Smooth muscle cell (in vitro differentiated cells): Measurements from ENCODE around the gene ATP6AP1. TPM values are rescaled to one million over a fixed set of nuclear protein-coding genes. Genes with fewer than 3 reads are reported as not detected.

Source experiments
- DNase-seq: peaks from one replicate; lab custom pipeline; 2025; ENCODE audit not compliant: unreplicated experiment; lab: John Stamatoyannopoulos, UW
- H2AFZ ChIP-seq: fragments of 200-600 bp; sonication (generic); 2 replicates; pipeline ENCODE4 v1.6.0; 2016; ENCODE audit warnings: antibody characterized with exemption, low read depth, mild to moderate bottlenecking
- H3F3A ChIP-seq: fragments of 200-600 bp; sonication (generic); 2 replicates; pipeline ENCODE4 v1.6.0; 2017; ENCODE audit warnings: antibody characterized with exemption, low read depth
- H3K27ac ChIP-seq: fragments of 200-600 bp; sonication (generic); 2 replicates; pipeline ENCODE4 v1.5.1; 2016; ENCODE audit warnings: low read depth, mild to moderate bottlenecking
- H3K27me3 ChIP-seq: fragments of 200-600 bp; sonication (generic); 2 replicates; pipeline ENCODE4 v1.6.1; 2016; ENCODE audit warnings: low read depth, mild to moderate bottlenecking
- H3K36me3 ChIP-seq: fragments of 200-600 bp; sonication (generic); 2 replicates; pipeline ENCODE4 v1.5.1; 2016; ENCODE audit warnings: low read depth
- H3K4me1 ChIP-seq: fragments of 200-600 bp; sonication (generic); 2 replicates; pipeline ENCODE4 v1.5.1; 2016; ENCODE audit warnings: low read depth
- H3K4me2 ChIP-seq: fragments of 200-600 bp; sonication (generic); 2 replicates; pipeline ENCODE4 v1.6.0; 2016; ENCODE audit warnings: mild to moderate bottlenecking
- H3K4me3 ChIP-seq: fragments of 200-600 bp; sonication (generic); 2 replicates; pipeline ENCODE4 v1.5.1; 2016; ENCODE audit warnings: mild to moderate bottlenecking
- H3K79me2 ChIP-seq: fragments of 200-600 bp; sonication (generic); 2 replicates; pipeline ENCODE4 v1.6.0; 2016; ENCODE audit warnings: low read depth, mild to moderate bottlenecking
- H3K9ac ChIP-seq: fragments of 200-600 bp; sonication (generic); 2 replicates; pipeline ENCODE4 v1.6.0; 2016; ENCODE audit warnings: low read depth
- H3K9me3 ChIP-seq: fragments of 200-600 bp; sonication (generic); replicated peaks from 2 replicates; pipeline ENCODE4 v1.5.1; 2016; ENCODE audit warnings: low read depth
- H4K20me1 ChIP-seq: fragments of 200-600 bp; sonication (generic); 2 replicates; pipeline ENCODE4 v1.6.0; 2016; ENCODE audit warnings: low read depth
- WGBS: methylation state at CpG from one replicate; pipeline ENCODE4 v1.1.7; 2016; ENCODE audit warnings: low lambda C conversion rate; 5-methylcytosine and 5-hydroxymethylcytosine counted together
- microRNA-seq: library from miRNA; unstranded; fragments of <30 nt; microRNA quantifications from one replicate; pipeline ENCODE4, GENCODE V29; 2016; ENCODE audit warnings: borderline number of aligned reads
- polyA plus RNA-seq: library from polyadenylated mRNA; unstranded; fragments of >200 nt; fragmentation: Nextera tagmentation; extraction: Ambion mirVana; gene quantifications from 2 replicates; pipeline ENCODE4 v1.2.1, GENCODE V29; 2016
- small RNA-seq: library from RNA; depleted of rRNA; stranded (forward); fragments of <200 nt; gene quantifications from one replicate; pipeline ENCODE3, GENCODE V24; 2014
- total RNA-seq: library from RNA; depleted of rRNA; stranded (reverse); fragments of >200 nt; gene quantifications from 2 replicates; pipeline ENCODE4 v1.2.3, GENCODE V29; 2014
- TF ChIP-seq, protein P1 (sequence below): fragments of 200-600 bp; sonication (generic); IDR thresholded peaks from 2 replicates; pipeline ENCODE4 v1.5.1; 2017; ENCODE audit warnings: borderline replicate concordance, mild to moderate bottlenecking, antibody characterized with exemption; ENCODE audit not compliant: insufficient read depth, poor library complexity, severe bottlenecking

Gene ATP6AP1
- total and polyA plus RNA-seq, 2 experiments from 2014 or later: 104 to 193 TPM

DNA sequence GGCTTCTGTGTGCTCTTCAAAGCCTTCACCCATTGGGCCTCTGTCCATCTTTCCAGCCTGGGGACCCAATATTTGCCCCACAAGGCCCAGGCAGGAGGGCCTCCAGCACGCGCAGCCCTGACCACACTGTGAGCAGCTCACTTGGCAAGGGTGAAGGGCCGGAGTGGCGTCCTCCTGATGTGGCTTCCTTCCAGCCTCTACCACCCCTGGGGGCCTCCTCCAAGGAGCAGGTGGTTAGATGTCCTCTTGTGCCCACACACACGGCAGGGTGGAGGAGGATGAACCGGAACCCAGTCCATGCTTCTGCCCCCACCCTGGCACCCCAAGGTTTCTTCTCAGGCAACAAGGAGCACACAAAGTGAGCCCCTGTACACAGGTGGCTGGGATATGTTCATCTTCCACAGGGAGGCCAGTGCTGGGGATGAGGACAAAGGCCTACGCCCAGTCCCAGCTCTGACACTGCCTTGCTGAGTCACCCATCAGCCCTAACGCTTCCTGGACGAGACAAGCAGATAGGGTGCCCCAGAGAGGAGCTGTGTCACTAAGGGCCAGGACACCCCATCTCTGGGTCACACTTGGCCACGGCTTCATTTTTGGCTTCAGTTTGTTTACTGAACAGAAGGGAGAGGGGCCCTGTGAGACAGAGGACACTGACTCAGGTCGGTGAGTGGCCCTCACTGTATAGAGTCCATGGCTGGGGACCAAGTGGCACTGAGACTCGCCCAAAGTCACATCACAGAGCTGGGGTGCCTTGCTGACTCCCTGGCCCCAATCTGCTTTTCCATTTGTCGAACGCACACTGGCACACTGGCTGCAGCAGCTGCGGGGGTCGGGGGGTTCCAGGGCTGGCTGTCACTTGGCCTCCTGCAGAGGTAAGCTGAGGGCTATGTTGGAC, 56.0 kb downstream of the ATP6AP1 start:
- peak overlapping the region; percentile 2 for H3K27ac ChIP-seq
- peaks cover 12% of the 10 kb centered on the region for H3K79me2 ChIP-seq
- TF ChIP-seq, protein P1, sequence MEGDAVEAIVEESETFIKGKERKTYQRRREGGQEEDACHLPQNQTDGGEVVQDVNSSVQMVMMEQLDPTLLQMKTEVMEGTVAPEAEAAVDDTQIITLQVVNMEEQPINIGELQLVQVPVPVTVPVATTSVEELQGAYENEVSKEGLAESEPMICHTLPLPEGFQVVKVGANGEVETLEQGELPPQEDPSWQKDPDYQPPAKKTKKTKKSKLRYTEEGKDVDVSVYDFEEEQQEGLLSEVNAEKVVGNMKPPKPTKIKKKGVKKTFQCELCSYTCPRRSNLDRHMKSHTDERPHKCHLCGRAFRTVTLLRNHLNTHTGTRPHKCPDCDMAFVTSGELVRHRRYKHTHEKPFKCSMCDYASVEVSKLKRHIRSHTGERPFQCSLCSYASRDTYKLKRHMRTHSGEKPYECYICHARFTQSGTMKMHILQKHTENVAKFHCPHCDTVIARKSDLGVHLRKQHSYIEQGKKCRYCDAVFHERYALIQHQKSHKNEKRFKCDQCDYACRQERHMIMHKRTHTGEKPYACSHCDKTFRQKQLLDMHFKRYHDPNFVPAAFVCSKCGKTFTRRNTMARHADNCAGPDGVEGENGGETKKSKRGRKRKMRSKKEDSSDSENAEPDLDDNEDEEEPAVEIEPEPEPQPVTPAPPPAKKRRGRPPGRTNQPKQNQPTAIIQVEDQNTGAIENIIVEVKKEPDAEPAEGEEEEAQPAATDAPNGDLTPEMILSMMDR: no peak
- H3K9ac ChIP-seq: no peak overlapping the region
- no peaks in the 10 kb centered on the region for H4K20me1 ChIP-seq
- no peaks in the 10 kb centered on the region for H3K36me3 ChIP-seq
- WGBS: 78% methylated on average over 16 of the region's 16 CpGs
- H3K4me1 ChIP-seq: no peaks in the 10 kb centered on the region
- no peaks in the 10 kb centered on the region for H3F3A ChIP-seq
- peak overlapping the region; percentile 83 for H3K4me2 ChIP-seq
- H3K4me3 ChIP-seq: no peak overlapping the region
- H3K9me3 ChIP-seq: no peaks in the 10 kb centered on the region
- no peak for DNase-seq
- no peaks in the 10 kb centered on the region for H3K27me3 ChIP-seq
- no peak overlapping the region for H2AFZ ChIP-seq

DNA sequence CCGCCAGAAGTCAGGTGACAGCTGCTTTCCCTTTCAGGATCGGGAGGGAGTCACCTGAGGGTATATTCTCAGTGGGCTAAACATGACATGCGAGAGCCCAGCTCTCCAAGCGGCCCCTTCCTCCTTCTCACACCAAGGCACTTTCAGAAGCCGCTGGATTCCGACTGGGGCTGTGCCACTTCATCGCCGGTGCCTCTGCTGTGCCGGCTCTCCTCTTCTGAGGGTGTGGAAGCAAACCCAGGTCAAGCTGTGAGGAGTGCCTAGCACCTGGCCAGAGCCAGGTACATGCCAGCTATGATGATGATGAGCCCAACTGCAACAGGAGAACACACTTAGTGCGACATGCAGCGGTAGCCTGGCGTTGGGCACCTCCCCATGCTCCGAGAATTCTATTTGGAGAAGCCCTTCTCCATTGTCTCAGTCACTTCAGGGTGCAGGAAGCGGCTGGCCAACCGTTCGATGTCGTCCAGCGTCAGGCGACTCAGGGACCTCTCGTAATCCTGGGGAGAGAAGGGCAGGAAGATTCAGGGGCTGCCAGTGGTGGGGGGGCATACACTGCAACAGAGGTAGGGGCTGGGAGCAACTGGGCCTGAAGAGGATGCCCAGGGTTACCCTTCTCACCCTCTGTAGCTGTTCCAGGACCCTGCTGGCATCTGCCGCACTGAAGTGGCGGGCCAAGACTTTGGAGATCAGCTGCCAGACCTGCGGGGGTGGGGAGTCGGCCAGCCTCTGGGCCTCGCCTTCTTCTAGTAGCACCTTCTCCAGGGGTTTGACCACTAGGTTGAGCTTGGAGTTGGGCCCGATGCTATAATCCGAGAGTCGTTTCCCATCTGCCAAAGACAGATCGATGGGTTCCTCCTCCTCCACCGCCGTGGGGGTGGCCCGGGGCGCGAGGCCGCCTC, 56.9 kb downstream of the ATP6AP1 start:
- no peaks in the 10 kb centered on the region for H3K27me3 ChIP-seq
- no peak overlapping the region for H3K9ac ChIP-seq
- no peak for DNase-seq
- H3K9me3 ChIP-seq: no peaks in the 10 kb centered on the region
- 61% methylated on average over 34 of the region's 35 CpGs for WGBS
- H2AFZ ChIP-seq: no peak overlapping the region
- no peaks in the 10 kb centered on the region for H3F3A ChIP-seq
- H3K79me2 ChIP-seq: peaks cover 12% of the 10 kb centered on the region
- H4K20me1 ChIP-seq: no peaks in the 10 kb centered on the region
- H3K4me1 ChIP-seq: no peaks in the 10 kb centered on the region
- H3K4me2 ChIP-seq: peak overlapping the region; percentile 83
- TF ChIP-seq, protein P1: no peak
- no peaks in the 10 kb centered on the region for H3K36me3 ChIP-seq
- H3K4me3 ChIP-seq: peak overlapping the region; percentile 52
- peak overlapping the region; percentile 2 for H3K27ac ChIP-seq

DNA sequence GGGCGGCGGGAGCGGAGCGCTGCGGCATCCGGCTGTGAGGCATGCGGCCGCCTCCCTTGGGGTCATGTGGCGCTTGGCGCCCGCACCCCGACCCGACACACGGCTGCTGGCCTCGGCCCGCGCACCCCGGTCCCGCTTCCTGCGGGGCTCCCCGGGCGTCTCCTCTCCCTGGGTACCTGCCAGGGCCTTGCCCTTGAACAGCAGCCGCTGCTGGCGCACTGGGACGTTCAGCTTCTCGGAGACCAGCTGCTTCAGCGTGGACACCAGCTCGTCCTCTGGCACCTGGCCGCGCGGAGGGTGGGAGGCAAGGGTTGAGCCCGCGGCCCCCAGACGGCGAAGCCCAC, 57.5 kb downstream of the ATP6AP1 start:
- H4K20me1 ChIP-seq: no peaks in the 10 kb centered on the region
- H3K4me1 ChIP-seq: no peaks in the 10 kb centered on the region
- TF ChIP-seq, protein P1: no peak
- no peak overlapping the region for H3K9ac ChIP-seq
- no peaks in the 10 kb centered on the region for H3K9me3 ChIP-seq
- no peaks in the 10 kb centered on the region for H3K36me3 ChIP-seq
- no peaks in the 10 kb centered on the region for H3F3A ChIP-seq
- no peak for DNase-seq
- 40% methylated on average over 34 of the region's 35 CpGs for WGBS
- peak overlapping the region; percentile 52 for H3K4me3 ChIP-seq
- H3K4me2 ChIP-seq: peak overlapping the region; percentile 83
- peak overlapping the region; percentile 31 for H3K27ac ChIP-seq
- no peak overlapping the region for H2AFZ ChIP-seq
- H3K79me2 ChIP-seq: peaks cover 12% of the 10 kb centered on the region
- no peaks in the 10 kb centered on the region for H3K27me3 ChIP-seq

Small RNAs within 50 kb of the gene (microRNA-seq; reads per million reads assigned to microRNA genes)
- 21.6 reads per million, percentile 29 among the genes with 10 or more reads in this experiment for gene MIR6858

Small RNAs within 50 kb of the gene (small RNA-seq; reads per million reads assigned to genes)
- 0.21 reads per million for gene MIR6858
- gene SNORA70: not detected

Other genes with a start within 250 kb of the ATP6AP1 start
- not detected in 2 replicates for gene OPN1MW, start 246.1 kb upstream of the ATP6AP1 start, total RNA-seq
- not detected in 2 replicates for gene OPN1MW, start 246.1 kb upstream of the ATP6AP1 start, polyA plus RNA-seq
- not detected in 2 replicates for gene OPN1MW2, start 208.9 kb upstream of the ATP6AP1 start, total RNA-seq
- gene OPN1MW2, start 208.9 kb upstream of the ATP6AP1 start, polyA plus RNA-seq: not detected in 2 replicates
- gene OPN1MW3, start 171.1 kb upstream of the ATP6AP1 start, total RNA-seq: not detected in 2 replicates
- gene OPN1MW3, start 171.1 kb upstream of the ATP6AP1 start, polyA plus RNA-seq: not detected in 2 replicates
- not detected in 2 replicates for gene TEX28, start 133.6 kb upstream of the ATP6AP1 start, total RNA-seq
- not detected in 2 replicates for gene TEX28, start 133.6 kb upstream of the ATP6AP1 start, polyA plus RNA-seq
- not detected in 2 replicates for gene TKTL1, start 132.9 kb upstream of the ATP6AP1 start, total RNA-seq
- gene TKTL1, start 132.9 kb upstream of the ATP6AP1 start, polyA plus RNA-seq: not detected in 2 replicates
- gene FLNA, start 54.0 kb upstream of the ATP6AP1 start, total RNA-seq: 807 and 860 TPM in 2 replicates
- 1,632 and 1,832 TPM in 2 replicates for gene FLNA, start 54.0 kb upstream of the ATP6AP1 start, polyA plus RNA-seq
- 46.1 and 61.4 TPM in 2 replicates for gene EMD, start 49.4 kb upstream of the ATP6AP1 start, total RNA-seq
- gene EMD, start 49.4 kb upstream of the ATP6AP1 start, polyA plus RNA-seq: 63.9 and 67.4 TPM in 2 replicates
- gene RPL10, start 30.3 kb upstream of the ATP6AP1 start, total RNA-seq: 2,811 and 3,107 TPM in 2 replicates
- 1,314 and 1,395 TPM in 2 replicates for gene RPL10, start 30.3 kb upstream of the ATP6AP1 start, polyA plus RNA-seq
- 33.6 and 40.4 TPM in 2 replicates for gene DNASE1L1, start 19.4 kb upstream of the ATP6AP1 start, total RNA-seq
- gene DNASE1L1, start 19.4 kb upstream of the ATP6AP1 start, polyA plus RNA-seq: 23.0 and 30.0 TPM in 2 replicates
- 28.3 and 203 TPM in 2 replicates for gene TAFAZZIN, start 17.1 kb upstream of the ATP6AP1 start, total RNA-seq
- gene TAFAZZIN, start 17.1 kb upstream of the ATP6AP1 start, polyA plus RNA-seq: 30.2 and 32.4 TPM in 2 replicates
- gene GDI1, start 8.5 kb downstream of the ATP6AP1 start, total RNA-seq: 92.2 and 98.8 TPM in 2 replicates
- 143 and 160 TPM in 2 replicates for gene GDI1, start 8.5 kb downstream of the ATP6AP1 start, polyA plus RNA-seq
- gene FAM50A, start 15.5 kb downstream of the ATP6AP1 start, total RNA-seq: 46.0 and 50.1 TPM in 2 replicates
- gene FAM50A, start 15.5 kb downstream of the ATP6AP1 start, polyA plus RNA-seq: 183 and 216 TPM in 2 replicates
- gene PLXNA3, start 29.6 kb downstream of the ATP6AP1 start, total RNA-seq: 15.1 and 33.6 TPM in 2 replicates
- 38.2 and 60.2 TPM in 2 replicates for gene PLXNA3, start 29.6 kb downstream of the ATP6AP1 start, polyA plus RNA-seq
- gene LAGE3, start 50.6 kb downstream of the ATP6AP1 start, total RNA-seq: 33.8 and 39.7 TPM in 2 replicates
- gene LAGE3, start 50.6 kb downstream of the ATP6AP1 start, polyA plus RNA-seq: 52.7 and 66.1 TPM in 2 replicates
- 28.7 and 42.1 TPM in 2 replicates for gene UBL4A, start 57.9 kb downstream of the ATP6AP1 start, total RNA-seq
- gene UBL4A, start 57.9 kb downstream of the ATP6AP1 start, polyA plus RNA-seq: 46.9 and 50.8 TPM in 2 replicates
- gene SLC10A3, start 62.0 kb downstream of the ATP6AP1 start, total RNA-seq: 26.8 and 34.7 TPM in 2 replicates
- gene SLC10A3, start 62.0 kb downstream of the ATP6AP1 start, polyA plus RNA-seq: 52.1 and 63.1 TPM in 2 replicates
- gene FAM3A, start 87.6 kb downstream of the ATP6AP1 start, total RNA-seq: 13.6 and 16.0 TPM in 2 replicates
- 49.1 and 53.7 TPM in 2 replicates for gene FAM3A, start 87.6 kb downstream of the ATP6AP1 start, polyA plus RNA-seq
- 32.9 and 37.9 TPM in 2 replicates for gene G6PD, start 118.2 kb downstream of the ATP6AP1 start, total RNA-seq
- gene G6PD, start 118.2 kb downstream of the ATP6AP1 start, polyA plus RNA-seq: 12.9 and 13.5 TPM in 2 replicates
- 8.3 and 12.5 TPM in 2 replicates for gene IKBKG, start 118.9 kb downstream of the ATP6AP1 start, total RNA-seq
- gene IKBKG, start 118.9 kb downstream of the ATP6AP1 start, polyA plus RNA-seq: 25.4 and 32.0 TPM in 2 replicates
- gene CTAG1A, start 156.5 kb downstream of the ATP6AP1 start, total RNA-seq: not detected in 2 replicates
- gene CTAG1A, start 156.5 kb downstream of the ATP6AP1 start, polyA plus RNA-seq: not detected in 2 replicates
- not detected in 2 replicates for gene CTAG1B, start 190.6 kb downstream of the ATP6AP1 start, total RNA-seq
- gene CTAG1B, start 190.6 kb downstream of the ATP6AP1 start, polyA plus RNA-seq: not detected in 2 replicates
- not detected in 2 replicates for gene CTAG2, start 224.9 kb downstream of the ATP6AP1 start, total RNA-seq
- not detected in 2 replicates for gene CTAG2, start 224.9 kb downstream of the ATP6AP1 start, polyA plus RNA-seq